Adrenal gland (tissue), 5 donors: ENCODE measurements around the gene CFAP70.

Experiments used
- POLR2A ChIP-seq, 2 donors: fragments of 450-650 bp; IDR thresholded peaks; one replicate each; pipeline ENCODE4 v1.6.1; 2017; ENCODE audit warnings: antibody characterized with exemption in 2 of 2, mild to moderate bottlenecking in 2 of 2, moderate library complexity in 1 of 2
- TF ChIP-seq, protein P1 (sequence below), 6 experiments: fragments of 450-650 bp in 4 of 6; fragments of 200-600 bp in 2 of 6; sonication (generic) in 1 of 6; IDR thresholded peaks; 1 replicate in 5 of 6; 2 replicates in 1 of 6; pipeline versions ENCODE4 v1.5.1 to v1.8.0; 2016 to 2021; ENCODE audit warnings: antibody characterized with exemption in 6 of 6, mild to moderate bottlenecking in 2 of 6, moderate library complexity in 1 of 6
- donor health status: DM: no; HTN: no; CAD: no.

DNA sequence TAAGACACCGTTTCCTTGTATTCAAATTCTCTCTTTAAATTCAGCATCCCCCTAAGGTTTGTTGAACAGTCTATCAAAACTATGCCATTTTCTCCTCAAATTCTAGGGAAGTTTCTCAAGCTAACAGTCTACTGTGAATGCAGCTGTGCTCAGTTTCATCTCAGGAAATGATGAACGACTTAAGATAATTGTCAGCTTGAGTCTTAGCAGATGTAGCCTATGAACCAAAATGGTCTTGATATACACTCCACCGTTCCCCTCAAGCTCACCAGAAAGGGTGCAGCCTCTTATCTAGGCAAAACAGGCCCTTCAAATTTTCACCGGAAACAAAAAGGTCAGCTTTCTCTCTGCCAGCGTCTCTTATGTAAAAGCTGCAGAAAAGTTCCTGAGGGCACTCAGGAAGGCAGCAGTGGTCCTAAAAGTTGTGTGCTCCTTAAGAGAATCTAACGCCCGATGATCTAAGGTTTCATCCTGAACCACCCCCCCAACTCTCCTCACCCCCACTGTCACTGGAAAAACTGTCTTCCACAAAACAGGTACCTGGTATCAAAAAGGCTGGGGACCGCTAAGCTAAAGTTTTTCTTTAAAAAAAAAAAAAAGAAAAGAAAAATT is 113.7 kb downstream of the CFAP70 start:
- TF ChIP-seq POLR2A (IDR thresholded peaks at IDR 0.05): no peak
- TF ChIP-seq, protein P1, sequence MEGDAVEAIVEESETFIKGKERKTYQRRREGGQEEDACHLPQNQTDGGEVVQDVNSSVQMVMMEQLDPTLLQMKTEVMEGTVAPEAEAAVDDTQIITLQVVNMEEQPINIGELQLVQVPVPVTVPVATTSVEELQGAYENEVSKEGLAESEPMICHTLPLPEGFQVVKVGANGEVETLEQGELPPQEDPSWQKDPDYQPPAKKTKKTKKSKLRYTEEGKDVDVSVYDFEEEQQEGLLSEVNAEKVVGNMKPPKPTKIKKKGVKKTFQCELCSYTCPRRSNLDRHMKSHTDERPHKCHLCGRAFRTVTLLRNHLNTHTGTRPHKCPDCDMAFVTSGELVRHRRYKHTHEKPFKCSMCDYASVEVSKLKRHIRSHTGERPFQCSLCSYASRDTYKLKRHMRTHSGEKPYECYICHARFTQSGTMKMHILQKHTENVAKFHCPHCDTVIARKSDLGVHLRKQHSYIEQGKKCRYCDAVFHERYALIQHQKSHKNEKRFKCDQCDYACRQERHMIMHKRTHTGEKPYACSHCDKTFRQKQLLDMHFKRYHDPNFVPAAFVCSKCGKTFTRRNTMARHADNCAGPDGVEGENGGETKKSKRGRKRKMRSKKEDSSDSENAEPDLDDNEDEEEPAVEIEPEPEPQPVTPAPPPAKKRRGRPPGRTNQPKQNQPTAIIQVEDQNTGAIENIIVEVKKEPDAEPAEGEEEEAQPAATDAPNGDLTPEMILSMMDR (IDR thresholded peaks at IDR 0.05): no peak
